HG02884 (cell line): ENCODE measurements around the gene TOM1L2.

ENCODE experiments used
- ATAC-seq: cut with Tn5 transposase; IDR thresholded peaks from one replicate; pipeline ENCODE4 v1.9.1; 2021; ENCODE audit warnings: mild to moderate bottlenecking, moderate library complexity; ENCODE audit not compliant: unreplicated experiment

TOM1L2 gene

GRCh38 chr17:17972126-17972951 lies at the start of gene TOM1L2, which contains the start of gene DRC3:
TOM1L2 (minus strand) TSS chr17:17972400; CDS start chr17:17972313, 87 bp downstream.
DRC3 (plus strand) TSS chr17:17972862; CDS start chr17:17977599, 4,737 bp downstream.
- ATAC-seq, result peak; percentile 86

GRCh38 chr17:18021372-18021771 lies 49.2 kb upstream of the TOM1L2 start:
- ATAC-seq, result no peak

GRCh38 chr17:18020971-18021370 lies 48.8 kb upstream of the TOM1L2 start:
- no peak for ATAC-seq

- ATAC-seq, result no peak
Observed at GRCh38 chr17:18019838-18020154, 47.6 kb upstream of the TOM1L2 start.

- ATAC-seq, result no peak
Observed at GRCh38 chr17:18018411-18018921, 46.3 kb upstream of the TOM1L2 start.

- ATAC-seq, result no peak
Observed at GRCh38 chr17:18017958-18018357, 45.8 kb upstream of the TOM1L2 start.

GRCh38 chr17:18016426-18016825 lies 44.2 kb upstream of the TOM1L2 start:
- no peak for ATAC-seq

GRCh38 chr17:18015593-18015992 lies 43.4 kb upstream of the TOM1L2 start:
- no peak for ATAC-seq

GRCh38 chr17:18014006-18014405 lies 41.8 kb upstream of the TOM1L2 start:
- ATAC-seq, result no peak

GRCh38 chr17:18011286-18011685 lies 39.1 kb upstream of the TOM1L2 start:
- no peak for ATAC-seq

- ATAC-seq, result no peak
Observed at GRCh38 chr17:18009609-18010420, 37.6 kb upstream of the TOM1L2 start.

- no peak for ATAC-seq
Observed at GRCh38 chr17:18008496-18009268, 36.5 kb upstream of the TOM1L2 start.

- ATAC-seq, result no peak
Observed at GRCh38 chr17:18006495-18007239, 34.5 kb upstream of the TOM1L2 start.

GRCh38 chr17:18005496-18005895 lies 33.3 kb upstream of the TOM1L2 start:
- ATAC-seq, result no peak

- ATAC-seq, result no peak
Observed at GRCh38 chr17:18004884-18005305, 32.7 kb upstream of the TOM1L2 start.

- ATAC-seq, result no peak
Observed at GRCh38 chr17:18004345-18004744, 32.1 kb upstream of the TOM1L2 start.

GRCh38 chr17:18002171-18002570 lies 30.0 kb upstream of the TOM1L2 start:
- ATAC-seq, result no peak

GRCh38 chr17:18000030-18000408 lies 27.8 kb upstream of the TOM1L2 start:
- ATAC-seq, result no peak

- no peak for ATAC-seq
Observed at GRCh38 chr17:17999364-18000029, 27.3 kb upstream of the TOM1L2 start.

GRCh38 chr17:17998934-17999333 lies 26.7 kb upstream of the TOM1L2 start:
- no peak for ATAC-seq
